Measurements from ENCODE around the gene DPM2. TPM values are rescaled to one million over a fixed set of nuclear protein-coding genes. Genes with fewer than 3 reads are reported as not detected.

The DPM2 gene
- total and polyA plus RNA-seq, 5 donors, result 13.6 to 20.0 (median 16.4) TPM

DNA sequence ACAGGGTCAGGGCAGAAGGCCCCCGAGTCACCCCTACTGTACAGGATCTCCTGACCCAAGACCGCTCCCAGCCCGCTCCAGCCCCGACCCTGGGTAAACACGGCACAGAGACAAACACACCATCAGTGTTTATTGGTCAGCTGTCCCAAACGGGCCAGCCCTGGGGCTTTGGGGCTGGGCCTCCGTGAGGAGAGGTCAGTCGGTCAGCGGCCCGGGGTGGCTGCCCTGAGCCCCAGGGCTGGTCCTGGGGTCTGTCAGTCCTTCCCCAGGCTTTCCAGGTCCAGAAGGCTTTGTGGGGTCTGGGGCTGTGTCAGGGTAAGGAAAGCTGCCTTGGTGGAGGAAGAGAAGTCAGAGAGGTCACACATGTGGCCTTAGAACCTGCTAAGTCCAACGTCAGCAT, 2.7 kb downstream of the DPM2 start:
- WGBS, result 72% methylated on average over 11 of the region's 11 CpGs

DNA sequence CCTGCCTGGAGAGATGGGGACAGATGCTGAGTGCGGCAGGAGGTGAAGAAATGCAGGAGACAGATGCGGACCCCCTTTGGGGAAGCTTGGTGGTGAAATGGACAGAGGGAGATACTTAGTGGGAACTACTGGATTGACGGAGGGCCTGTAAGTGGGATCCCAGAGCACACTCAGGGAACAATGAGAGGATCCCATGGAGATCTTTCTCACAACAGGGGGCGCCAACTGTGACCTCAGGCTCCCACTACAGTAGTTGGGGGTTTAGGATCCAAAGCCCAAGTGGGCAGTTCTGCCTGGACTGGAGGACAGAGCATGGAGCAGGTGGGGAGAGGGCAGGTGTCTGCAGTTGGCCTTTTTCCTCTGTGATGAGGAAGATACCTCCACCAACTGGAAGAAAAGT, 3.4 kb downstream of the DPM2 start:
- WGBS, result 94% methylated on average over 4 of the region's 4 CpGs
- H3K4me1 ChIP-seq (ENCODE audit: control insufficient read depth, insufficient read depth, low read length), result peaks cover 12% of the 10 kb centered on the region

More for the DNA sequence above, 2.7 kb downstream of the DPM2 start:
- Histone ChIP-seq H3K4me3 (ENCODE audit: low read length) (no peak overlapping the region), H3K27me3 (ENCODE audit: control insufficient read depth, insufficient read depth) (no peaks in the 10 kb centered on the region), H3K9me3 (ENCODE audit: control insufficient read depth, low read length) (no peaks in the 10 kb centered on the region), H3K27ac (ENCODE audit: low read length) (no peak overlapping the region), H3K4me1 (ENCODE audit: control insufficient read depth, insufficient read depth, low read length) (peaks cover 12% of the 10 kb centered on the region)
- intact Hi-C loops (cut with DNase I), result no loop called here
- ATAC-seq (no peak), DNase-seq (peak in 1 of 3 donors; percentile 17)

DNA sequence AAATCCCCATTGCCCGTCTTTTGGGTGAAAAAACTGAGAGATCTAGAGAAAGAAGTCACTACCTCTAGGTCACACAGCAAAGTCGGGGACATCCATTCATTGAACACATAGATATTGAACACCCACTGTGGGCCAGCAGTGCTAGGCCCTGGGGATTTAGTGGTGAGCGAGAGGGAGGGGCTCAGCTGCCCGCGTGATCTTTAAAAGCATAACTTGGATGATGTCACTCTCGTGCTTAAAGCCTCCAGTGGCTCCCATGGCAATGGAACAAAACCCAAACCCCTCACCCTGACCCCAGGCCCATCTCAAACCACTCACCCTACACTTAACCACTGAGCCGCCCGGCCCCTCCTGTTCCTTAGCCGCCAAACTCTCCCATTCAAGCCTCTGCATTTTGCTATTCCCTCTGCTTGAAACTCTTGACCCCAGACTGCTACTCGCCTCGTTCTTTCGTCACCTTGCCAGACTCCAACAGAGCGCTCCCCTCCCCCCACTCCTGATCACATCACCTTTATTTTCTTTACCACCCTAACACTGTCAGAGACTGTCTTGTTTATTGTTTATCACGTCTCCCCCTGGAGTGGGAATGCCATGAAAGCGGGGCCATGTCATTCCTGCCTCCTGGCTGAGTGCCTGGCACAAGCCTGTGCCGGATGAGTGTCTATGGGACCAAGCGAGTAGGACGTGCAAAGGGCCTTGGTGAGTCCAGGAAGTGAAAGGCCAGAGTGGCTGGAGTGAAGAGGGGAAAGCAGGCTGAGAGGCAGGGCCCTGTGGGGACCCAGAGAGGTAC, 6.4 kb downstream of the DPM2 start:
- H3K4me1 ChIP-seq (ENCODE audit: control insufficient read depth, insufficient read depth, low read length), result peaks cover 10% of the 10 kb centered on the region
- H3K9me3 ChIP-seq (ENCODE audit: control insufficient read depth, low read length), result no peaks in the 10 kb centered on the region
- WGBS, result 17% methylated on average over 18 of the region's 18 CpGs
- no peaks in the 10 kb centered on the region for H3K27me3 ChIP-seq (ENCODE audit: control insufficient read depth, insufficient read depth)
- peak in 1 of 3 donors; percentile 42 for DNase-seq
- H3K27ac ChIP-seq (ENCODE audit: low read length), result no peak overlapping the region
- intact Hi-C loops (cut with DNase I), result no loop called here
- H3K4me3 ChIP-seq (ENCODE audit: low read length), result peak overlapping the region; percentile 52
- peak in 1 of 2 donors; percentile 1 for ATAC-seq

More for the DNA sequence above, 3.4 kb downstream of the DPM2 start:
- no peak overlapping the region for H3K27ac ChIP-seq (ENCODE audit: low read length)
- intact Hi-C loops (cut with DNase I), result no loop called here
- DNase-seq (peak in 2 of 3 donors; percentile 12 to 27), ATAC-seq (no peak)
- H3K27me3 ChIP-seq (ENCODE audit: control insufficient read depth, insufficient read depth), result no peaks in the 10 kb centered on the region
- H3K9me3 ChIP-seq (ENCODE audit: control insufficient read depth, low read length), result no peaks in the 10 kb centered on the region
- H3K4me3 ChIP-seq (ENCODE audit: low read length), result no peak overlapping the region

DNA sequence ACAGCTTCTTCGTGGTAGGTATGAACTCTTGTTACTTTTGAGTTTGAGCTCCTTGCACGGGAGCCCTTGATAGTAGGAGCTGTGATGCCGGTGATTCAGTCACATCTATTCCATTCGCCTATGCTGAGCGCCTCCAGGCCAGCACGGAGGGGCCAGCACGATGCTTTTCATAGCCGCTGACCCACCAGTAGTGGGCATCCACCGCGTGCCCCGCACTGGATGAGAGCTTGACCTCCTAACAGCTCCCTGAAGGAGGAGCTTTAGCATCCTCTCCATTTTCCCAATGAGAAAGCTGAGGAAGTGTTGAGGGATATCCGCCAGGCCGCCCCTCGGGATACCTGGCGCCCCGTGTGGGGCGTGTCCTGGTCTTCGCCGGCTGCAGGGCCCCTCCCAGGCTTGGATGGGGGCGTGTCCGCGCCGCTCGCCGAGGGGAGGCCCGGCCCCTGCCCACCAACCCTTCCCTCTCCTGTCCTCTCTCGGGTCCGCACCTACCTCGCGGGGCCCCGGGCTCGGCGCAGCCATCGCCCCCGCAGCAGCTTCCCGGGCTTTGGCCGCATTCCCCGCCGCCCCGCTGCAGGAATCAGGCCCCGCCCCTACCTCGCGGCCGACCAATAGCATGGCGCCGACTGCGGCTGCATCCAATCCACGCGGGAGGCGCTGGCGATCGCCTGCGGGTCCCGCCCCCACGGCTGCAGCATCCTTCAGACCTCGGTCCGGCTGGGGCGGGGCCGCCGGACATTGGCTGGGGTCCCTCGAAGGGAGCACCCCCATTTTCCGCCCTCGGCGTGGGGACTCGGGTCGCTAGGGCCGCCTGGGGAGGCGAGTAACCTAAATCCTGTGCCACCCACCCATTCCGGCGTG, 7.2 kb downstream of the DPM2 start, which contains the start of gene PIP5KL1:
TSS of gene PIP5KL1 (minus strand) at position 547 of the 861 bp plus-strand sequence. CDS start at position 522, 25 bp downstream.
- ATAC-seq, result peak; percentile 87 to 90
- intact Hi-C loops (cut with DNase I), result no loop called here
- H3K27me3 ChIP-seq (ENCODE audit: control insufficient read depth, insufficient read depth), result no peaks in the 10 kb centered on the region

DNA sequence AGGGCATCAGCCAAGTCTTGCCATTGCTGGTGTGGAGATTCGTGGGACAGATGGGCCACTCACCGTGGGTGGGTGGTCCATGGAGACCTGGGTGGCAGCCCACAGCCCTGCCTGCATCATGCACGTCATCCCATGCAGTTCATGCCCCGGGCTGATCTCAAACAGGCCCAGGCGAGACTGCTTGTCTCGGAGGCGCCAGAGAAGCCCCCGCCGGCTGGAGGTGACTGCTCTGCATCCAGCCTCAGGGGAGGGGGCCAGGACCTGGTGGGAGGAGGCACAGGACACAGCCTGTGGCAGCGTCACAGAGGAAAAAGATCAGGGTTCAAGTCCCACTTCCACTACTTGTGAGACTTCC, 8.1 kb downstream of the DPM2 start:
- ATAC-seq (no peak), DNase-seq (no peak)
- no peak overlapping the region for H3K4me3 ChIP-seq (ENCODE audit: low read length)
- peaks cover 6% of the 10 kb centered on the region for H3K4me1 ChIP-seq (ENCODE audit: control insufficient read depth, insufficient read depth, low read length)
- no peaks in the 10 kb centered on the region for H3K27me3 ChIP-seq (ENCODE audit: control insufficient read depth, insufficient read depth)
- no peaks in the 10 kb centered on the region for H3K9me3 ChIP-seq (ENCODE audit: control insufficient read depth, low read length)
- 72% methylated on average over 10 of the region's 10 CpGs for WGBS
- intact Hi-C loops (cut with DNase I), result loop anchor here in 3 of 4 donors (10.0 kb wide), 2 partner anchors 195 to 425 kb away; partner anchors contain the start of gene TOR2A (in 1 of the 3)
- H3K27ac ChIP-seq (ENCODE audit: low read length), result no peak overlapping the region

More for the DNA sequence above, 7.2 kb downstream of the DPM2 start, which contains the start of gene PIP5KL1:
- Histone ChIP-seq H3K4me1 (ENCODE audit: control insufficient read depth, insufficient read depth, low read length) (peaks cover 6% of the 10 kb centered on the region), H3K9me3 (ENCODE audit: control insufficient read depth, low read length) (no peaks in the 10 kb centered on the region), H3K27ac (ENCODE audit: low read length) (no peak within 1 kb of the TSS), H3K4me3 (ENCODE audit: low read length) (peak within 1 kb of the TSS; percentile 52)
- WGBS, result 1% methylated on average over 70 of the region's 70 CpGs
- DNase-seq, result peak; percentile 90 to 96 (median 93)

DNA sequence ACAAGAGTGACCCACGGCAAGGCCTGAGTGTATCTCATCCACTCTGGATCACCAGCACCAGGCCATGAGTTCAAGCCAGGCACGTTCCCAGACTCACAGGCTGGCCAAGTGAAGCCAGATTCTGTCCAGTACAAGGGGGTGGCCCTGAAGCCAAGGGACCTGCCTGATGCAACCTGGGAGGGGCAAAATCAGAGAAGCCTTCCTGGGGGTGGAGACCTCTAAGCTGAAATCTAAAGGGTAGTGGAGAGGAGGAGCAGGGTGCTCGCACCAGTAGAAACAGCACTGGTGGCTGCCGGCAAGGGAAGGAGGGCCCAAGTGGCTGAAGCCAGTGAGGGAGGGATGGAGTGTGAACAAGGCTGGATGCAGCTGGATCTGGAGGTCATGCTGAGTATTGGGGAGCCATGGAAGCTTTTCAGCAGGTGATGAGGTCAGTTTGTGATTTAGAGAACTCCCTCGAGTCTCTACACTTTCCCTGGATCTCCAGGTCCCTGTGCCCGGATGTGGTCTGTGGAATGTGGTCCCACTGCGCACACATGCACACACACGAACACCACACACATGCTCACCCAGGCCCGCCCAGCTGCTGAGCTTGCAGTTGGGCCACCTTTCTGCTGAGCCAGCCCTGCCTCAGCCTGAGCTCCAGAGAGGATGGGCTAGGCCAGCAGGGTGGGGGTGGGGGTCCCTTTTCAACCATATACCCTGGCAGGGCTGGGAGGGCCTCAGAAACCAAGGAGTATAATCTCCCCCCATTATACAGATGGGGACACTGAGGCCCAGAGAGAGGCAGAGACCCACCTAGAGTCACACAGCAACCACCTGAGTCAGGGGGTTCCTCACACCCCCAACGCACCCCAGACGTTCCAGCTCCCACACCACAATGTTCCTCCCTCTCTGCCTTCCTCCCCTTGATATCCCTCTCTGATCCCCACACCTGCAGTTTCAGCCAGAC, 8.7 kb downstream of the DPM2 start:
- H3K27ac ChIP-seq (ENCODE audit: low read length), result no peak overlapping the region
- DNase-seq (no peak), ATAC-seq (no peak)
- no peak overlapping the region for H3K4me3 ChIP-seq (ENCODE audit: low read length)
- intact Hi-C loops (cut with DNase I), result loop anchor here in 3 of 4 donors (10.0 kb wide), 2 partner anchors 194 to 424 kb away; partner anchors contain the start of gene TOR2A (in 1 of the 3)
- peaks cover 6% of the 10 kb centered on the region for H3K4me1 ChIP-seq (ENCODE audit: control insufficient read depth, insufficient read depth, low read length)
- 76% methylated on average over 11 of the region's 11 CpGs for WGBS
- no peaks in the 10 kb centered on the region for H3K9me3 ChIP-seq (ENCODE audit: control insufficient read depth, low read length)
- no peaks in the 10 kb centered on the region for H3K27me3 ChIP-seq (ENCODE audit: control insufficient read depth, insufficient read depth)

DNA sequence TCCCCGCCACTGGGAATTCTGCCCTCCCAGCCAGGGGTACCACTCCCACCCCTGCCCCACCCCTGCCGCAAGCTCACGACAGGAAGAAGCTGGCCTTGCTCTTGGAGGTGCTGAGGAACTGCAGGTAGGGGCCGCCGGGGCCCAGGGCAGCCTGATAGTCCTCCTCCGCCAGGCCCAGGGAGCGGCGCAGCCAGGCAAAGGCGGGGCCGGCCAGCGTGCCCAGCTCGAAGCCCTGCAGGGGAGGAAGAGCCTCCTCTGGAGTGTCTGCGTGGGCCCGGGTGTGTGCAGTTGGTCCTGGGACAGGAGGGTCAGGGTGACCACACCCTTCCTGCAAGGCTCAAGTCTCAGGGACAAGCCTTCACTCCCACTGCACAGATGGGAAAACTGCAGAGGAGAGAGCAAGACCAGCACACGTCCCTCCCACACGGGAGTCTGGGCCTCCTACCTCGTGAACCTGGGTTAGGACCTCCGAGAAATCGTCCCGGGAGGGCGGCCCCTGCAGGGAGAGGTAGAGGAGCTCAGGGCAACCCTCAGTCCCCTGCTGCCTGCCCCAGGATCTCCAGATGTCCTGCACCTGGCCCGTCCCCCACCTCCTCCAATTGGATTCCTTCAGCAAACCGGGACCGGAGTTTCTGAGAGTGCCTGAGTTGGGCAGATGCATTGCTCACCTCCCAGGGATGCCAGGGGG, 9.5 kb downstream of the DPM2 start:
- ATAC-seq (peak; percentile 3 to 20), DNase-seq (no peak)
- H3K4me1 ChIP-seq (ENCODE audit: control insufficient read depth, insufficient read depth, low read length), result peaks cover 6% of the 10 kb centered on the region
- H3K27ac ChIP-seq (ENCODE audit: low read length), result no peak overlapping the region
- intact Hi-C loops (cut with DNase I), result loop anchor here in 3 of 4 donors (10.0 kb wide), 2 partner anchors 193 to 423 kb away; partner anchors contain the start of gene TOR2A (in 1 of the 3)
- H3K27me3 ChIP-seq (ENCODE audit: control insufficient read depth, insufficient read depth), result no peaks in the 10 kb centered on the region
- whole genome bisulfite sequencing, result 28% methylated on average over 24 of the region's 24 CpGs
- H3K9me3 ChIP-seq (ENCODE audit: control insufficient read depth, low read length), result no peaks in the 10 kb centered on the region
- H3K4me3 ChIP-seq (ENCODE audit: low read length), result no peak overlapping the region

DNA sequence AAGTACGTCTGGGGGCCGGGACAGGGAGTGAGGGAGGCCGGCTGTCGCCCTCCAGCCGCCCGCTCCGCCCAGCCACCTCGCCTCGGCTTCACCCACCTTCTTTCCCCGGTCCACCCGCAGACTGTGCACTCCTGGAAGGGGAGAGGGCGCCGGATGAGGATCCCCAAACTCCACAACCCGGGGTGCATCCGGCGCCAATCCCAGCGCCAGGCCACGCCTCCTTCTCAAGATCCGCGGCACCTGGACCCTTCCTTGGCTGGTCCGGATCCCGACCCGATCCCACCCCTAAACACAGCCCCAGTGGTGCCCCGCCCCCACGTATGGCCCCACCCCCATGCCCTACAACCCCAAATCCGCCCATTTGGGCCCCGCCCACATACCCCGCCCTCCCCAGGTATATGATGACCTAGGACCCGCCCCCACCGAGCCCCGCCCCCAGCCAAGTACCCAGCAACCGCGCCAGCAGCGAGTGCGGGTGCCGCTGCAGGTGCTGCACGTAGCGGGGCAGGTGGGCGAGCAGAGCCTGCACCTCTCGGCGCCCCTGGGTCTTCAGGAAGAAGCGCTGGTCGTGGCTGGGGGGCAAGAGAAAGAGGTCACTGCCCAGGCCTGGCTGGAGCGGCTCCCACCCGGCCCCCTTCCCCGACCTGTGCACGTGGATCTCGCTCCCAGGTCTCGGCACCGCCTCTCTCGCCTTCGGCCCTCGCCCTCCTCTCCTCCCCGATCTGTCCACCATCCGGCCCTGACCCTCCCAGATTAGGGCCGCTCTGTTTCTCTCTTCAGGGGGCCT, 10.3 kb downstream of the DPM2 start:
- DNase-seq (no peak), ATAC-seq (peak in 1 of 2 donors; percentile 1)
- H3K27ac ChIP-seq (ENCODE audit: low read length), result no peak overlapping the region
- H3K4me3 ChIP-seq (ENCODE audit: low read length), result peak overlapping the region; percentile 9
- H3K4me1 ChIP-seq (ENCODE audit: control insufficient read depth, insufficient read depth, low read length), result peaks cover 6% of the 10 kb centered on the region
- no peaks in the 10 kb centered on the region for H3K27me3 ChIP-seq (ENCODE audit: control insufficient read depth, insufficient read depth)
- intact Hi-C loops (cut with DNase I), result loop anchor here in 3 of 4 donors (10.0 kb wide), 2 partner anchors 193 to 423 kb away; partner anchors contain the start of gene TOR2A (in 1 of the 3)
- H3K9me3 ChIP-seq (ENCODE audit: control insufficient read depth, low read length), result no peaks in the 10 kb centered on the region
- 6% methylated on average over 56 of the region's 56 CpGs for WGBS

DNA sequence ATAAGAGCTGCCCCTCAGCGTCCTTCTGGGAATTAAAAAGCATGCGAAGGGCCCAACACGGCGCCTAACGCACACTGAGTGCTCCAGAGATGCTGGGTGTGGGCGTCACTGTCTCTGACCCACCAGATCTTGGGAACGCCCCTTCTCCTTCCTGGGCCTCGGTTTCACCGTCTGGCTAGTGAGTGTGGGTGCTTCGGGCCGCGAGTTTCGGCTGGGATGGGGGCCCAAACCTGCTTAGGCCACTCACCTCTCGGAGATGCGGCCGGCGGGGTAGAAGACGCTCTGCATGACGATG, 10.8 kb downstream of the DPM2 start:
- H3K9me3 ChIP-seq (ENCODE audit: control insufficient read depth, low read length), result no peaks in the 10 kb centered on the region
- intact Hi-C loops (cut with DNase I), result loop anchor here in 3 of 4 donors (10.0 kb wide), 2 partner anchors 192 to 422 kb away; partner anchors contain the start of gene TOR2A (in 1 of the 3)
- H3K4me3 ChIP-seq (ENCODE audit: low read length), result no peak overlapping the region
- DNase-seq (no peak), ATAC-seq (no peak)
- no peaks in the 10 kb centered on the region for H3K27me3 ChIP-seq (ENCODE audit: control insufficient read depth, insufficient read depth)
- H3K4me1 ChIP-seq (ENCODE audit: control insufficient read depth, insufficient read depth, low read length), result peaks cover 6% of the 10 kb centered on the region
- 12% methylated on average over 19 of the region's 19 CpGs for WGBS
- no peak overlapping the region for H3K27ac ChIP-seq (ENCODE audit: low read length)
